Measurements from ENCODE around the gene RASGRP4.

GRCh38 chr19:38377052-38377451 lies 49.0 kb downstream of the RASGRP4 start:
- TF ChIP-seq CTCF (IDR thresholded peaks at IDR 0.05): no peak
- TF ChIP-seq POLR2A (IDR thresholded peaks at IDR 0.05): no peak
